Measurements from ENCODE around the gene TRMT6. TPM values are rescaled to one million over a fixed set of nuclear protein-coding genes. Genes with fewer than 3 reads are reported as not detected.

The TRMT6 gene
- total RNA-seq, 1 donor from 2014 or later, result 13.2 TPM

- Mint-ChIP-seq H3K9me3 (no peaks in the 10 kb centered on the region), H3K27me3 (ENCODE audit: low read depth) (peaks cover 45% of the 10 kb centered on the region), H3K4me1 (peaks cover 12% of the 10 kb centered on the region), H3K36me3 (no peaks in the 10 kb centered on the region), H3K4me3 (no peak overlapping the region), H3K27ac (no peak overlapping the region)
- no peak for DNase-seq (ENCODE audit: low spot score in 2 of 2, unreplicated experiment in 2 of 2)
- TF ChIP-seq CTCF (IDR thresholded peaks at IDR 0.05; ENCODE audit: unreplicated experiment), result no peak
Measured at GRCh38 chr20:5925551-5925950, 24.8 kb downstream of the TRMT6 start.

- Mint-ChIP-seq H3K36me3 (no peaks in the 10 kb centered on the region), H3K27me3 (ENCODE audit: low read depth) (peaks cover 27% of the 10 kb centered on the region), H3K4me1 (peaks cover 12% of the 10 kb centered on the region), H3K27ac (no peak overlapping the region), H3K9me3 (no peaks in the 10 kb centered on the region), H3K4me3 (no peak overlapping the region)
- no peak for DNase-seq (ENCODE audit: low spot score in 2 of 2, unreplicated experiment in 2 of 2)
- no peak for TF ChIP-seq CTCF (IDR thresholded peaks at IDR 0.05; ENCODE audit: unreplicated experiment)
Measured at GRCh38 chr20:5923493-5923892, 26.8 kb downstream of the TRMT6 start.

- Mint-ChIP-seq H3K27ac (no peak overlapping the region), H3K4me1 (peaks cover 8% of the 10 kb centered on the region), H3K9me3 (no peaks in the 10 kb centered on the region), H3K36me3 (no peaks in the 10 kb centered on the region), H3K27me3 (ENCODE audit: low read depth) (peaks cover 32% of the 10 kb centered on the region), H3K4me3 (no peak overlapping the region)
- DNase-seq (ENCODE audit: low spot score in 2 of 2, unreplicated experiment in 2 of 2), result no peak
- no peak for TF ChIP-seq CTCF (IDR thresholded peaks at IDR 0.05; ENCODE audit: unreplicated experiment)
Measured at GRCh38 chr20:5920581-5920980, 29.8 kb downstream of the TRMT6 start.

GRCh38 chr20:5919626-5920544, 30.4 kb downstream of the TRMT6 start:
- H3K36me3 Mint-ChIP-seq, result no peaks in the 10 kb centered on the region
- DNase-seq (ENCODE audit: low spot score in 2 of 2, unreplicated experiment in 2 of 2), result no peak
- no peaks in the 10 kb centered on the region for H3K9me3 Mint-ChIP-seq
- H3K4me1 Mint-ChIP-seq, result peaks cover under 1% of the 10 kb centered on the region
- TF ChIP-seq CTCF (IDR thresholded peaks at IDR 0.05; ENCODE audit: unreplicated experiment), result no peak
- H3K27me3 Mint-ChIP-seq (ENCODE audit: low read depth), result peaks cover 35% of the 10 kb centered on the region
- H3K27ac Mint-ChIP-seq, result no peak overlapping the region
- no peak overlapping the region for H3K4me3 Mint-ChIP-seq

- H3K9me3 Mint-ChIP-seq, result no peaks in the 10 kb centered on the region
- no peaks in the 10 kb centered on the region for H3K4me1 Mint-ChIP-seq
- H3K36me3 Mint-ChIP-seq, result no peaks in the 10 kb centered on the region
- no peak for DNase-seq (ENCODE audit: low spot score in 2 of 2, unreplicated experiment in 2 of 2)
- no peak overlapping the region for H3K4me3 Mint-ChIP-seq
- TF ChIP-seq CTCF (IDR thresholded peaks at IDR 0.05; ENCODE audit: unreplicated experiment), result no peak
- H3K27ac Mint-ChIP-seq, result no peak overlapping the region
- peaks cover 39% of the 10 kb centered on the region for H3K27me3 Mint-ChIP-seq (ENCODE audit: low read depth)
Measured at GRCh38 chr20:5918856-5919625, 31.3 kb downstream of the TRMT6 start.
